HG03342 (cell line): ENCODE measurements around the gene TADA2A.
"Not testable (repeated sequence)": the region's sequence is repeated elsewhere in the genome, so short reads cannot be mapped to it uniquely, and the experiment has no call there.

Experiments used
- ATAC-seq: cut with Tn5 transposase; IDR thresholded peaks from one replicate; pipeline ENCODE4 v1.9.1; 2021; ENCODE audit warnings: mild to moderate bottlenecking, moderate library complexity; ENCODE audit not compliant: unreplicated experiment

Gene TADA2A

GRCh38 chr17:37490022-37490587 lies 83.4 kb downstream of the TADA2A start:
- ATAC-seq = peak; percentile 47

GRCh38 chr17:37490638-37491614 lies 84.2 kb downstream of the TADA2A start:
- no peak for ATAC-seq

GRCh38 chr17:37492167-37492566 lies 85.5 kb downstream of the TADA2A start:
- no peak for ATAC-seq

GRCh38 chr17:37493249-37494027 lies 86.8 kb downstream of the TADA2A start:
- ATAC-seq = no peak

- ATAC-seq = no peak
Observed at GRCh38 chr17:37494401-37494831, 87.7 kb downstream of the TADA2A start.

- ATAC-seq = no peak
Observed at GRCh38 chr17:37494971-37495370, 88.3 kb downstream of the TADA2A start.

- ATAC-seq = no peak
Observed at GRCh38 chr17:37500378-37500777, 93.7 kb downstream of the TADA2A start.

GRCh38 chr17:37502009-37502936 lies 95.6 kb downstream of the TADA2A start:
- ATAC-seq = no peak

- no peak for ATAC-seq
Observed at GRCh38 chr17:37503148-37503547, 96.5 kb downstream of the TADA2A start.

- no peak for ATAC-seq
Observed at GRCh38 chr17:37505333-37505732, 98.6 kb downstream of the TADA2A start.

- ATAC-seq = no peak
Observed at GRCh38 chr17:37506678-37507077, 100.0 kb downstream of the TADA2A start.

- no peak for ATAC-seq
Observed at GRCh38 chr17:37507111-37507510, 100.4 kb downstream of the TADA2A start.

GRCh38 chr17:37510056-37510455 lies 103.4 kb downstream of the TADA2A start:
- no peak for ATAC-seq

- not testable (repeated sequence) for ATAC-seq
Observed at GRCh38 chr17:37511642-37512041, 105.0 kb downstream of the TADA2A start.

- no peak for ATAC-seq
Observed at GRCh38 chr17:37512442-37513068, 105.9 kb downstream of the TADA2A start.

- no peak for ATAC-seq
Observed at GRCh38 chr17:37513711-37514110, 107.0 kb downstream of the TADA2A start.

GRCh38 chr17:37516127-37516571 lies 109.5 kb downstream of the TADA2A start:
- ATAC-seq = no peak

GRCh38 chr17:37517881-37518280 lies 111.2 kb downstream of the TADA2A start:
- ATAC-seq = no peak

- no peak for ATAC-seq
Observed at GRCh38 chr17:37518826-37519225, 112.1 kb downstream of the TADA2A start.
